OCI-LY7 (cell line): ENCODE results near the gene HUS1.

Source experiments
- EZH2phosphoT487 ChIP-seq: fragments of 200-600 bp; sonication (generic); IDR thresholded peaks from 2 replicates; pipeline ENCODE4 v1.6.1; 2018; ENCODE audit warnings: low read depth, borderline replicate concordance, mild to moderate bottlenecking, mixed run types, antibody characterized with exemption, low read length, moderate library complexity, mixed read lengths
- TF ChIP-seq, protein P1 (sequence below): fragments of 200-600 bp; sonication (generic); conservative IDR thresholded peaks from 2 replicates; pipeline ENCODE4 v1.5.1; 2014; ENCODE audit warnings: mild to moderate bottlenecking, antibody characterized with exemption, low read length, moderate library complexity, mixed read lengths

DNA sequence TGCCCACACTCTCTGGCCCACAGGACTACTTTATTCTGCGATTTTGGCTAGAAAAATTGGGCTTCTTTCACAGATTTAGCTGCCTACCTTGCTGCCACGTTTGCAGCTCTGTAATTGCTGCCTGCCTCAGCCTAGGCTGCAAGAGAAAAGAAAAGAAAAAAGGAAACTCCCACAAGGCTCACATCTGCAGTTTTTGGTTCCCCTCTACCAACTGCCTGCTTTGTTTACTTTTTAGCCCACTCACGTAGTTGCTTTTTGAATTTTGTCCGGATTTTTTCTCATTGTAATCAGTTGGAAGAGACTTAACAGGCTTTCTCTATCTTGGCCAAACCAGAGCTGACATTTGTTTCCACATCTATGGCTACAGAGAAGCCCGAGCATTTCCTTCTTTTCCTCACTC, 25.2 kb upstream of the HUS1 start:
- TF ChIP-seq, protein P1, sequence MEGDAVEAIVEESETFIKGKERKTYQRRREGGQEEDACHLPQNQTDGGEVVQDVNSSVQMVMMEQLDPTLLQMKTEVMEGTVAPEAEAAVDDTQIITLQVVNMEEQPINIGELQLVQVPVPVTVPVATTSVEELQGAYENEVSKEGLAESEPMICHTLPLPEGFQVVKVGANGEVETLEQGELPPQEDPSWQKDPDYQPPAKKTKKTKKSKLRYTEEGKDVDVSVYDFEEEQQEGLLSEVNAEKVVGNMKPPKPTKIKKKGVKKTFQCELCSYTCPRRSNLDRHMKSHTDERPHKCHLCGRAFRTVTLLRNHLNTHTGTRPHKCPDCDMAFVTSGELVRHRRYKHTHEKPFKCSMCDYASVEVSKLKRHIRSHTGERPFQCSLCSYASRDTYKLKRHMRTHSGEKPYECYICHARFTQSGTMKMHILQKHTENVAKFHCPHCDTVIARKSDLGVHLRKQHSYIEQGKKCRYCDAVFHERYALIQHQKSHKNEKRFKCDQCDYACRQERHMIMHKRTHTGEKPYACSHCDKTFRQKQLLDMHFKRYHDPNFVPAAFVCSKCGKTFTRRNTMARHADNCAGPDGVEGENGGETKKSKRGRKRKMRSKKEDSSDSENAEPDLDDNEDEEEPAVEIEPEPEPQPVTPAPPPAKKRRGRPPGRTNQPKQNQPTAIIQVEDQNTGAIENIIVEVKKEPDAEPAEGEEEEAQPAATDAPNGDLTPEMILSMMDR = no peak
- no peak for TF ChIP-seq EZH2phosphoT487
